ENCODE measurements around the gene BCL6. TPM values are rescaled to one million over a fixed set of nuclear protein-coding genes. Genes with fewer than 3 reads are reported as not detected.

Gene BCL6
- total RNA-seq, 4 donors from 2014 or later, result 6.6 to 188 (median 51.0) TPM

- Histone ChIP-seq H3K27me3 (no peaks in the 10 kb centered on the region), H3K4me1 (no peaks in the 10 kb centered on the region)
Measured at GRCh38 chr3:187708696-187709095, 36.6 kb downstream of the BCL6 start.

GRCh38 chr3:187706971-187707370 lies 38.3 kb downstream of the BCL6 start:
- DNase-seq, result no peak
- H3K36me3 ChIP-seq, result no peaks in the 10 kb centered on the region
- no peaks in the 10 kb centered on the region for H3K4me1 ChIP-seq
- H3K27me3 ChIP-seq, result no peaks in the 10 kb centered on the region
- no peaks in the 10 kb centered on the region for H3K9me3 ChIP-seq
- TF ChIP-seq CTCF (IDR thresholded peaks at IDR 0.05) (no peak), POLR2A (IDR thresholded peaks at IDR 0.05) (no peak)
- no peak overlapping the region for H3K4me3 ChIP-seq
- intact Hi-C loops (cut with DNase I; ENCODE audit: low total_unique reads), result loop anchor here (10.0 kb wide), 1 partner anchor 482 kb away; no protein-coding TSS in a partner anchor
- no peak overlapping the region for H3K27ac ChIP-seq

More at GRCh38 chr3:187708696-187709095, 36.6 kb downstream of the BCL6 start:
- no peak overlapping the region for H3K4me3 ChIP-seq
- intact Hi-C loops (cut with DNase I; ENCODE audit: low total_unique reads), result loop anchor here (10.0 kb wide), 1 partner anchor 484 kb away; no protein-coding TSS in a partner anchor
- no peaks in the 10 kb centered on the region for H3K9me3 ChIP-seq
- H3K27ac ChIP-seq, result no peak overlapping the region
- no peak for DNase-seq
- TF ChIP-seq POLR2A (IDR thresholded peaks at IDR 0.05) (no peak), CTCF (IDR thresholded peaks at IDR 0.05) (no peak)
- H3K36me3 ChIP-seq, result no peaks in the 10 kb centered on the region

GRCh38 chr3:187705164-187705563 lies 40.1 kb downstream of the BCL6 start:
- H3K27ac ChIP-seq, result no peak overlapping the region
- no peaks in the 10 kb centered on the region for H3K9me3 ChIP-seq
- no peak overlapping the region for H3K4me3 ChIP-seq
- no peaks in the 10 kb centered on the region for H3K27me3 ChIP-seq
- DNase-seq, result no peak
- intact Hi-C loops (cut with DNase I; ENCODE audit: low total_unique reads), result loop anchor here (10.0 kb wide), 1 partner anchor 480 kb away; no protein-coding TSS in a partner anchor
- H3K36me3 ChIP-seq, result no peaks in the 10 kb centered on the region
- no peaks in the 10 kb centered on the region for H3K4me1 ChIP-seq
- no peak for TF ChIP-seq CTCF (IDR thresholded peaks at IDR 0.05)
- no peak for TF ChIP-seq POLR2A (IDR thresholded peaks at IDR 0.05)

GRCh38 chr3:187702507-187703033 lies 42.7 kb downstream of the BCL6 start, which contains the start of gene RTP2:
TSS of gene RTP2 (minus strand) at chr3:187702557. CDS start at chr3:187702128, 429 bp downstream.
- no peaks in the 10 kb centered on the region for H3K36me3 ChIP-seq
- DNase-seq, result no peak
- TF ChIP-seq POLR2A (IDR thresholded peaks at IDR 0.05) (no peak), CTCF (IDR thresholded peaks at IDR 0.05) (no peak)
- no peak within 1 kb of the TSS for H3K4me3 ChIP-seq
- no peaks in the 10 kb centered on the region for H3K27me3 ChIP-seq
- no peak within 1 kb of the TSS for H3K27ac ChIP-seq
- no peaks in the 10 kb centered on the region for H3K9me3 ChIP-seq
- intact Hi-C loops (cut with DNase I; ENCODE audit: low total_unique reads), result loop anchor here (10.0 kb wide), 1 partner anchor 478 kb away; no protein-coding TSS in a partner anchor
- H3K4me1 ChIP-seq, result no peaks in the 10 kb centered on the region

- no peaks in the 10 kb centered on the region for H3K27me3 ChIP-seq
- TF ChIP-seq CTCF (IDR thresholded peaks at IDR 0.05) (no peak), POLR2A (IDR thresholded peaks at IDR 0.05) (no peak)
- intact Hi-C loops (cut with DNase I; ENCODE audit: low total_unique reads), result loop anchor here (10.0 kb wide), 1 partner anchor 475 kb away; no protein-coding TSS in a partner anchor
- no peaks in the 10 kb centered on the region for H3K9me3 ChIP-seq
- H3K27ac ChIP-seq, result no peak overlapping the region
- no peaks in the 10 kb centered on the region for H3K36me3 ChIP-seq
- H3K4me1 ChIP-seq, result no peaks in the 10 kb centered on the region
- no peak overlapping the region for H3K4me3 ChIP-seq
- no peak for DNase-seq
Measured at GRCh38 chr3:187700249-187700648, 45.0 kb downstream of the BCL6 start.

Measured in uterus (tissue), 4 donors.